Breast epithelium (tissue), 4 donors: ENCODE results near the gene C1QL2. TPM values are rescaled to one million over a fixed set of nuclear protein-coding genes. Genes with fewer than 3 reads are reported as not detected.

Experiments used
- DNase-seq, 2 donors: peaks; one replicate each; pipeline ENCODE4 v3.0.0-alpha.2; 2019; ENCODE audit warnings: low spot score in 2 of 2
- H3K27ac ChIP-seq, 2 donors: fragments of 200-600 bp; sonication (generic) in 1 of 2; one replicate each; pipeline ENCODE4 v1.5.1; 2016 to 2019; ENCODE audit warnings: mild to moderate bottlenecking in 1 of 2
- H3K27me3 ChIP-seq, 2 donors: fragments of 200-600 bp; sonication (generic) in 1 of 2; one replicate each; pipeline versions ENCODE4 v1.5.1 to v1.6.0; 2017 to 2019; ENCODE audit warnings: control low read depth in 1 of 2, mild to moderate bottlenecking in 1 of 2
- H3K36me3 ChIP-seq: fragments of 200-600 bp; one replicate; pipeline ENCODE4 v1.5.1; 2019
- H3K4me1 ChIP-seq, 2 donors: fragments of 200-600 bp; sonication (generic); one replicate each; pipeline ENCODE4 v1.5.1; 2016 to 2019; ENCODE audit warnings: control low read depth in 1 of 2
- H3K4me3 ChIP-seq, 3 donors: fragments of 200-600 bp; sonication (generic); 1 replicate in 2 of 3; 2 replicates in 1 of 3; pipeline ENCODE4 v1.5.1; 2016 to 2019; ENCODE audit warnings: mild to moderate bottlenecking in 3 of 3, moderate library complexity in 2 of 3
- H3K9me3 ChIP-seq, 2 donors: fragments of 200-600 bp; sonication (generic) in 1 of 2; one replicate each; pipeline ENCODE4 v1.5.1; 2016 to 2019; ENCODE audit warnings: control low read depth in 1 of 2
- CTCF ChIP-seq, 3 donors: fragments of 450-650 bp; IDR thresholded peaks; one replicate each; pipeline ENCODE4 v1.5.1; 2016 to 2017; ENCODE audit warnings: antibody characterized with exemption in 3 of 3, mild to moderate bottlenecking in 3 of 3, moderate library complexity in 3 of 3
- POLR2A ChIP-seq: fragments of 450-650 bp; IDR thresholded peaks from one replicate; pipeline ENCODE4 v1.6.1; 2016; ENCODE audit warnings: antibody characterized with exemption, mild to moderate bottlenecking, moderate library complexity
- POLR2AphosphoS5 ChIP-seq, 3 donors: sonication (generic); formaldehyde crosslinking; IDR thresholded peaks; one replicate each; pipeline ENCODE4 v1.6.1; 2017; ENCODE audit warnings: antibody characterized with exemption in 3 of 3
- intact Hi-C: fragments of 100-400 bp; cut with DNase I; formaldehyde crosslinking; loops from one replicate; pipeline ENCODE4 v1.15.1; 2023; ENCODE audit warnings: low total_unique reads
- total RNA-seq, 3 donors: library from RNA; depleted of rRNA; stranded (reverse); fragments of >200 nt; gene quantifications; one replicate each; pipeline ENCODE4 v1.1.0, GENCODE V29; 2016

C1QL2 gene
- total RNA-seq, 3 donors from 2014 or later, result 0.15 to 0.66 TPM; not detected in 1

GRCh38 chr2:119179991-119180390 lies 21.4 kb upstream of the C1QL2 start:
- Histone ChIP-seq H3K27ac (peak overlapping the region; percentile 80 to 82), H3K4me1 (no peaks in the 10 kb centered on the region), H3K4me3 (no peak overlapping the region), H3K27me3 (no peaks in the 10 kb centered on the region), H3K9me3 (no peaks in the 10 kb centered on the region), H3K36me3 (no peaks in the 10 kb centered on the region)
- intact Hi-C loops, result no loop called here
- TF ChIP-seq POLR2AphosphoS5 (IDR thresholded peaks at IDR 0.05), result no peak
- TF ChIP-seq POLR2A, result no peak
- no peak for TF ChIP-seq CTCF (IDR thresholded peaks at IDR 0.05)
- no peak for DNase-seq

- Histone ChIP-seq H3K4me3 (no peak overlapping the region), H3K36me3 (no peaks in the 10 kb centered on the region), H3K9me3 (no peaks in the 10 kb centered on the region), H3K4me1 (no peaks in the 10 kb centered on the region), H3K27me3 (no peaks in the 10 kb centered on the region), H3K27ac (peak overlapping the region; percentile 80 to 82)
- TF ChIP-seq CTCF (IDR thresholded peaks at IDR 0.05), result no peak
- TF ChIP-seq POLR2AphosphoS5 (IDR thresholded peaks at IDR 0.05), result no peak
- TF ChIP-seq POLR2A, result no peak
- DNase-seq, result peak in 1 of 2 donors; percentile 81
- intact Hi-C loops, result no loop called here
These were observed 20.7 kb upstream of the C1QL2 start for GRCh38 chr2:119179202-119179601.

GRCh38 chr2:119178776-119179175 lies 20.2 kb upstream of the C1QL2 start:
- H3K27me3 ChIP-seq, result no peaks in the 10 kb centered on the region
- DNase-seq, result no peak
- H3K4me1 ChIP-seq, result no peaks in the 10 kb centered on the region
- intact Hi-C loops, result no loop called here
- H3K27ac ChIP-seq, result peak overlapping the region; percentile 80 to 82
- TF ChIP-seq POLR2AphosphoS5 (IDR thresholded peaks at IDR 0.05) (no peak), POLR2A (no peak), CTCF (IDR thresholded peaks at IDR 0.05) (no peak)
- no peak overlapping the region for H3K4me3 ChIP-seq
- no peaks in the 10 kb centered on the region for H3K36me3 ChIP-seq
- H3K9me3 ChIP-seq, result no peaks in the 10 kb centered on the region

DNA sequence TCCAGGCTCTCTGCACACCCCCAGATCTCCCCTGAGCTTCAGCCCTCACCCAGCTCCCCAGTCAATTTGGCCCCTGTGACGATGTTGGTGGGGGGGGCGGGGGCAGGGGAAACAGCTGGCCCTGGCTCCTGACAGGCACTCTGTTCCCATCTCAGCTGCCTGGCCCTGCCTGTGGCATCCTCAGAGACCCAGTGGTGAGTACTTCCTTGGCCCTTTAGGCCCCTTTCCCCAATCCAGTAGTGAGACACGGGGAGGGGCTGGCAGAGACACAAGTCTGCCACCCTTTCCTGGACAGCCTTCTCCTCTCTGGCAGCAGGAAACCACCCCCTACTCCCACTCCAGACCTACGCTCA lies 19.3 kb upstream of the C1QL2 start:
- H3K36me3 ChIP-seq, result no peaks in the 10 kb centered on the region
- H3K4me1 ChIP-seq, result no peaks in the 10 kb centered on the region
- no peaks in the 10 kb centered on the region for H3K9me3 ChIP-seq
- intact Hi-C loops, result no loop called here
- DNase-seq, result no peak
- no peaks in the 10 kb centered on the region for H3K27me3 ChIP-seq
- no peak overlapping the region for H3K27ac ChIP-seq
- TF ChIP-seq POLR2AphosphoS5 (IDR thresholded peaks at IDR 0.05) (no peak), CTCF (IDR thresholded peaks at IDR 0.05) (no peak), POLR2A (no peak)
- H3K4me3 ChIP-seq, result no peak overlapping the region

- no peak for DNase-seq
- intact Hi-C loops, result no loop called here
- Histone ChIP-seq H3K4me1 (no peaks in the 10 kb centered on the region), H3K36me3 (no peaks in the 10 kb centered on the region), H3K4me3 (no peak overlapping the region), H3K27me3 (no peaks in the 10 kb centered on the region), H3K9me3 (no peaks in the 10 kb centered on the region), H3K27ac (no peak overlapping the region)
- TF ChIP-seq CTCF (IDR thresholded peaks at IDR 0.05) (no peak), POLR2AphosphoS5 (IDR thresholded peaks at IDR 0.05) (no peak), POLR2A (no peak)
These were observed 18.8 kb upstream of the C1QL2 start for GRCh38 chr2:119177171-119177837.
